Heart left ventricle (tissue), 16 donors: ENCODE measurements around the gene RAB17. TPM values are rescaled to one million over a fixed set of nuclear protein-coding genes. Genes with fewer than 3 reads are reported as not detected.

ENCODE experiments used
- ATAC-seq, 4 donors: fragments of 200-7000 bp; cut with Tn5 transposase; one replicate each; pipeline ENCODE4 v1.9.1; 2020 to 2022; ENCODE audit warnings: moderate library complexity in 4 of 4, mild to moderate bottlenecking in 3 of 4, moderate number of reproducible peaks in 1 of 4
- DNase-seq, 5 donors: peaks; one replicate each; pipeline ENCODE4 v3.0.0-alpha.2; 2020
- H3K27ac ChIP-seq, 12 donors: fragments of 200-600 bp; sonication (generic) in 4 of 12; one replicate each; pipeline versions ENCODE4 v1.5.0 to v1.8.0; 2016 to 2022; ENCODE audit warnings: mild to moderate bottlenecking in 2 of 12
- H3K27me3 ChIP-seq, 9 donors: fragments of 200-600 bp; sonication (generic) in 2 of 9; one replicate each; pipeline versions ENCODE4 v1.5.1 to v1.8.0; 2016 to 2022; ENCODE audit warnings: mild to moderate bottlenecking in 3 of 9
- H3K36me3 ChIP-seq, 9 donors: fragments of 200-600 bp; sonication (generic) in 2 of 9; one replicate each; pipeline versions ENCODE4 v1.5.0 to v1.8.0; 2018 to 2022; ENCODE audit warnings: mild to moderate bottlenecking in 2 of 9
- H3K4me1 ChIP-seq, 12 donors: fragments of 200-600 bp; sonication (generic) in 4 of 12; one replicate each; pipeline versions ENCODE4 v1.5.0 to v1.8.0; 2016 to 2022; ENCODE audit warnings: mild to moderate bottlenecking in 3 of 12
- H3K4me3 ChIP-seq, 12 donors: fragments of 200-600 bp; sonication (generic) in 4 of 12; one replicate each; pipeline versions ENCODE4 v1.5.0 to v1.8.0; 2017 to 2022; ENCODE audit warnings: mild to moderate bottlenecking in 9 of 12, moderate library complexity in 4 of 12
- H3K9me3 ChIP-seq, 12 donors: fragments of 200-600 bp; sonication (generic) in 4 of 12; one replicate each; pipeline versions ENCODE4 v1.5.0 to v1.8.0; 2016 to 2022; ENCODE audit warnings: mild to moderate bottlenecking in 1 of 12
- POLR2A ChIP-seq, 2 donors: fragments of 450-650 bp; IDR thresholded peaks; one replicate each; pipeline ENCODE4 v1.6.1; 2017; ENCODE audit warnings: antibody characterized with exemption in 2 of 2, mild to moderate bottlenecking in 2 of 2, moderate library complexity in 2 of 2
- WGBS, 4 donors: extraction: QIAGEN DNeasy Blood & Tissue Kit in 2 of 4; methylation state at CpG; one replicate each; pipeline versions ENCODE4 v1.1.5 to v1.1.7; 2013 to 2018; 5-methylcytosine and 5-hydroxymethylcytosine counted together
- intact Hi-C, 10 donors: fragments of 100-400 bp; cut with DNase I; formaldehyde crosslinking; loops; one replicate each; pipeline versions ENCODE4 v1.11.1 to v1.14.2; 2022
- polyA plus RNA-seq, 2 donors: library from polyadenylated mRNA; stranded (reverse); fragments of 200-250 nt; gene quantifications; one replicate each; pipeline ENCODE4 v1.2.3, GENCODE V29; 2013
- total RNA-seq, 9 donors: library from RNA; depleted of rRNA in 2 of 9; stranded (reverse); fragments of >200 nt in 2 of 9; fragmentation: NEBNext Ultra II Directional in 3 of 9; extraction: Animal tissue kit (Norgen Biotek cat#: 25700) in 3 of 9; gene quantifications; one replicate each; pipeline versions ENCODE4 v1.1.0 to v1.2.4, GENCODE V29; 2016 to 2023
- TF ChIP-seq, protein P1 (sequence below), 12 donors: fragments of 200-600 bp; sonication (generic) in 4 of 12; IDR thresholded peaks; one replicate each; pipeline versions ENCODE4 v1.5.0 to v1.8.0; 2018 to 2022; ENCODE audit warnings: antibody characterized with exemption in 12 of 12, mild to moderate bottlenecking in 5 of 12
- donor health status: ischemic (EF 13 %, LVEDD 7.1; RV severe dilation, severe dysfunction).
- donor health status: healthy with polysubstance abuse.
- donor health status: DM: no; HTN: yes; CAD: no.
- donor health status: DM: no; HTN: no; CAD: no.
- donor health status: ischemic (EF 25% LVEDD 6.9; RV normal size, moderate dysfunction).
- donor health status: ischemic (EF 25% LVEDD 5.7; RV mildly dilated, moderate dysfunction).
- donor health status: healthy.
- donor health status: DM: yes; HTN: yes; CAD: no.
- donor health status: ischemic (EF 35%, LVEDD 5.7; RV mildly dilated, moderate dysfunction).
- donor health status: nonischemic (EF 11% LVEDD 7.7; RV severe dilation, severe dysfunction).
- donor health status: DM: yes; HTN: yes; CAD: no.
- donor health status: PGD.
- donor health status: ischemic (EF 29% LVEDD 5.4; RV normal size, mild dysfunction).
- donor health status: nonischemic (EF 23%, LVEDD 6.1; RV moderate dilation, normal function).

Gene RAB17
- total and polyA plus RNA-seq, 11 donors = 1.1 to 7.3 (median 3.7) TPM

DNA sequence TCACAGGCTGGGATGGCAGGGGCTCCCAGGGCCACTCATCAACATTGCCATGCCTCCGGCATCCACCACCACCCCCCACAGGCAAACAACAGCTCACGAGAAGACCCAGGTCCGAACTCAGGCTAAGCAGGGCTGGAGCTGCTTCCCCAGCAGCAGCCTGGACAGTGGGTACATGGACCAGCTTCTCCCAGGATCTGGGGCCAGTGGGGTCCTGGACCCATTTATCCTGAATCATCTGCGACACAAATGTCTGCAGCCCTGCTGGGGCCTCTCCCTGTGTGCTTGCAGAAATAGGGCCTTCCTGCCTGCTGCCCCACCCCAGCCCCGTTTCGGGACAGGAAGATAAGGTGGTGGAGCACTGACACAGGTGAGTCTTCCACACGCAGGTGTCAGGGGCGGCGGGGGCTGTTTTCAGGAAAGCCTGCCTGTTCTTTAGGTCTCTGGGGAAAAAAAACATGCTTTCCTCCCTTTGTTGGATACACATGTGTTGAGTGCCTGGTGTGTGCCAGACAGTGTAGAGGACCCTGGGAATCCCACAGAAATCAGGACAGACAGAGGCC lies 19.7 kb downstream of the RAB17 start:
- peaks cover 0 to 29% (median 12%) of the 10 kb centered on the region in 12 donors for H3K4me1 ChIP-seq
- no peak for TF ChIP-seq POLR2A (IDR thresholded peaks at IDR 0.05)
- TF ChIP-seq, protein P1, sequence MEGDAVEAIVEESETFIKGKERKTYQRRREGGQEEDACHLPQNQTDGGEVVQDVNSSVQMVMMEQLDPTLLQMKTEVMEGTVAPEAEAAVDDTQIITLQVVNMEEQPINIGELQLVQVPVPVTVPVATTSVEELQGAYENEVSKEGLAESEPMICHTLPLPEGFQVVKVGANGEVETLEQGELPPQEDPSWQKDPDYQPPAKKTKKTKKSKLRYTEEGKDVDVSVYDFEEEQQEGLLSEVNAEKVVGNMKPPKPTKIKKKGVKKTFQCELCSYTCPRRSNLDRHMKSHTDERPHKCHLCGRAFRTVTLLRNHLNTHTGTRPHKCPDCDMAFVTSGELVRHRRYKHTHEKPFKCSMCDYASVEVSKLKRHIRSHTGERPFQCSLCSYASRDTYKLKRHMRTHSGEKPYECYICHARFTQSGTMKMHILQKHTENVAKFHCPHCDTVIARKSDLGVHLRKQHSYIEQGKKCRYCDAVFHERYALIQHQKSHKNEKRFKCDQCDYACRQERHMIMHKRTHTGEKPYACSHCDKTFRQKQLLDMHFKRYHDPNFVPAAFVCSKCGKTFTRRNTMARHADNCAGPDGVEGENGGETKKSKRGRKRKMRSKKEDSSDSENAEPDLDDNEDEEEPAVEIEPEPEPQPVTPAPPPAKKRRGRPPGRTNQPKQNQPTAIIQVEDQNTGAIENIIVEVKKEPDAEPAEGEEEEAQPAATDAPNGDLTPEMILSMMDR (IDR thresholded peaks at IDR 0.05) = no peak
- H3K36me3 ChIP-seq = no peaks in the 10 kb centered on the region
- DNase-seq (peak in 1 of 5 donors; percentile 15), ATAC-seq (no peak)
- H3K27me3 ChIP-seq = no peaks in the 10 kb centered on the region
- H3K9me3 ChIP-seq = no peaks in the 10 kb centered on the region
- no peak overlapping the region for H3K4me3 ChIP-seq
- intact Hi-C loops = loop anchor here in 8 of 10 donors (1.0 to 10.0 kb wide), 9 partner anchors 56 to 479 kb away; no protein-coding TSS in a partner anchor
- 81 to 89% (median 84%) methylated on average over 9 of the region's 9 CpGs for WGBS, 4 donors
- H3K27ac ChIP-seq = no peak overlapping the region

DNA sequence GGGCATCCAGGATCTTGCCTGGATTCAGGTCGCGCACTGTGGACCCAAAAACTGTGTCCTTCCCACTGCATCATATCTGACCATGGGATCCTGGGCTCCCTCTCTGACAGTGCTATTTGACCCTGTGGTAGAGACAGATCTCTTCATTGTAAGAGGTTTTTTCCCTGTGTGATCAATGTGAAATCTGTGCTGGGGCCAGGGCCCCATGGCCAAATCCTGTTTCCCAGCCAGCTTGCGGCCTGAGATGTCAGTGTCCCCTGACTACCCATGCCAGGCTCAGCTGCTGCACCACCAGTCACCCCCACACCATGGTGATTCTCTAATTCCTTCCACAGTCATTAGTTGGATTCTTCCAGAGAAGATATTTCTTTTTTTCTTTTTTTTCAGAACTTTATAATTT lies 20.6 kb downstream of the RAB17 start:
- H3K9me3 ChIP-seq = no peaks in the 10 kb centered on the region
- 92 to 97% (median 95%) methylated on average over 3 of the region's 3 CpGs for WGBS, 4 donors
- no peak overlapping the region for H3K27ac ChIP-seq
- no peaks in the 10 kb centered on the region for H3K36me3 ChIP-seq
- intact Hi-C loops = loop anchor here in 9 of 10 donors (2.0 to 10.0 kb wide), 8 partner anchors 57 to 478 kb away; no protein-coding TSS in a partner anchor
- no peak overlapping the region for H3K4me3 ChIP-seq
- no peak for TF ChIP-seq POLR2A (IDR thresholded peaks at IDR 0.05)
- TF ChIP-seq, protein P1 (IDR thresholded peaks at IDR 0.05) = no peak
- peaks cover 0 to 19% (median 12%) of the 10 kb centered on the region in 12 donors for H3K4me1 ChIP-seq
- H3K27me3 ChIP-seq = peaks cover 0 to 3% (median 0%) of the 10 kb centered on the region in 9 donors
- ATAC-seq = no peak
- peak in 1 of 5 donors; percentile 7 for DNase-seq

DNA sequence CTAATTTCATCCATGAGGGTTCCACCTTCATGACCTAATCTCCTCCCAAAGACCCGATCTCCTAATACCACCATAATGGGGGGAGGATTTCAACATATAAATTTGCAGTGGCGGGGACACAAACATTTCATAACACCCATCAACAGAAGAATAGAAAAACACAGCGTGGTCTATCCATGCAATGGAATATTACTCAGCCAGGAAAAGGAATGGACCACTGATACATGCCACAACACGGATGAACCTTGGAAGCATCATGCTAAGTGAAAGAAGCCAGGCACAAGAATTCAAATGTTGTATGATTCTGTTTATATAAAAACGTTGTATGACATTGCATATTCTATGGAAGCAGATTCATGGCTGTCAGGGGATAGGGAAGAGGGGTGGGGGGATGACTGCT lies 21.5 kb downstream of the RAB17 start:
- H3K4me1 ChIP-seq = peaks cover 0 to 15% (median 12%) of the 10 kb centered on the region in 12 donors
- 91 to 97% (median 95%) methylated on average over 5 of the region's 5 CpGs for WGBS, 4 donors
- H3K36me3 ChIP-seq = no peaks in the 10 kb centered on the region
- intact Hi-C loops = loop anchor here in 1 of 10 donors (10.0 kb wide), 1 partner anchor 474 kb away; no protein-coding TSS in a partner anchor
- no peak overlapping the region for H3K27ac ChIP-seq
- peaks cover 0 to 10% (median 0%) of the 10 kb centered on the region in 9 donors for H3K27me3 ChIP-seq
- no peak for ATAC-seq
- no peak overlapping the region for H3K4me3 ChIP-seq
- TF ChIP-seq POLR2A (IDR thresholded peaks at IDR 0.05) = no peak
- TF ChIP-seq, protein P1 (IDR thresholded peaks at IDR 0.05) = no peak
- no peak for DNase-seq
- no peaks in the 10 kb centered on the region for H3K9me3 ChIP-seq

DNA sequence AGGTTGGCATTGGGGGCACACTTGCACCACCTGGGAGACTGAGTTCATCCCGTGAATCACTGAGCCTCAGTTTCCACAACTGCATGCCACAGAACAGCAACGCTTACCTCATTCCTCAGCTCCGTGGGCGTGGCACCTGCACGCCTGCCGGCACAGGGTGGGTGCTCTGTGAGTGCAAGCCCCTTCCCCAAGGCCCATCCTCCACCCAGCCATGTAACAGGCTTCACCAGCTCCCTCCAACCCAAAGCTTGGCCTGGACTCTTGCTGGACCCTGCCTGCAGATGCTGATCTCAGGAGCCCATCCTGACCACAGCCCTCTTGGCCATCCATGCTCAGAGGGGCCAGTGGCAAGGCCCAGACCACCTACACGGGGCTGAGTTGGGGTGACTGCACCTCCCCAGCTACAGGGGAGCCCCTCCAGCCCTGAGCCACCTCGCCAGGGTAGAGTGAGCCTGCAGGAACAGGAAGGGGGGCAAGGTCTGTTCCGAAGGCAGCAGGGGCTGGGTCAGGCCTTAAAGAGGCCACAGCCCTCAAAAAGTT lies 22.3 kb downstream of the RAB17 start:
- H3K27ac ChIP-seq = no peak overlapping the region
- no peak for ATAC-seq
- peaks cover 0 to 14% (median 0%) of the 10 kb centered on the region in 9 donors for H3K27me3 ChIP-seq
- TF ChIP-seq POLR2A (IDR thresholded peaks at IDR 0.05) = no peak
- TF ChIP-seq, protein P1 (IDR thresholded peaks at IDR 0.05) = no peak
- WGBS, 4 donors = 77 to 88% (median 85%) methylated on average over 8 to 9 of the region's 9 CpGs
- H3K36me3 ChIP-seq = no peaks in the 10 kb centered on the region
- peak in 1 of 5 donors; percentile 21 for DNase-seq
- H3K4me3 ChIP-seq = no peak overlapping the region
- peaks cover 0 to 15% (median 12%) of the 10 kb centered on the region in 12 donors for H3K4me1 ChIP-seq
- intact Hi-C loops = loop anchor here in 1 of 10 donors (10.0 kb wide), 1 partner anchor 473 kb away; no protein-coding TSS in a partner anchor
- no peaks in the 10 kb centered on the region for H3K9me3 ChIP-seq
